Measurements from ENCODE around the gene CNNM1.

Gene CNNM1

GRCh38 chr10:99343262-99343661 lies 14.1 kb downstream of the CNNM1 start:
- no peak overlapping the region for H3K4me3 ChIP-seq (ENCODE audit: severe bottlenecking)
- peaks cover 2% of the 10 kb centered on the region for H3K4me1 ChIP-seq (ENCODE audit: insufficient read depth, poor library complexity, severe bottlenecking)
- H3K9me3 ChIP-seq (ENCODE audit: severe bottlenecking): no peaks in the 10 kb centered on the region
- H3K27me3 ChIP-seq (ENCODE audit: insufficient read depth, poor library complexity, severe bottlenecking): no peaks in the 10 kb centered on the region
- no peak for DNase-seq (ENCODE audit: low spot score)
- no peak for ATAC-seq (ENCODE audit: low read depth)
- TF ChIP-seq, protein P1, sequence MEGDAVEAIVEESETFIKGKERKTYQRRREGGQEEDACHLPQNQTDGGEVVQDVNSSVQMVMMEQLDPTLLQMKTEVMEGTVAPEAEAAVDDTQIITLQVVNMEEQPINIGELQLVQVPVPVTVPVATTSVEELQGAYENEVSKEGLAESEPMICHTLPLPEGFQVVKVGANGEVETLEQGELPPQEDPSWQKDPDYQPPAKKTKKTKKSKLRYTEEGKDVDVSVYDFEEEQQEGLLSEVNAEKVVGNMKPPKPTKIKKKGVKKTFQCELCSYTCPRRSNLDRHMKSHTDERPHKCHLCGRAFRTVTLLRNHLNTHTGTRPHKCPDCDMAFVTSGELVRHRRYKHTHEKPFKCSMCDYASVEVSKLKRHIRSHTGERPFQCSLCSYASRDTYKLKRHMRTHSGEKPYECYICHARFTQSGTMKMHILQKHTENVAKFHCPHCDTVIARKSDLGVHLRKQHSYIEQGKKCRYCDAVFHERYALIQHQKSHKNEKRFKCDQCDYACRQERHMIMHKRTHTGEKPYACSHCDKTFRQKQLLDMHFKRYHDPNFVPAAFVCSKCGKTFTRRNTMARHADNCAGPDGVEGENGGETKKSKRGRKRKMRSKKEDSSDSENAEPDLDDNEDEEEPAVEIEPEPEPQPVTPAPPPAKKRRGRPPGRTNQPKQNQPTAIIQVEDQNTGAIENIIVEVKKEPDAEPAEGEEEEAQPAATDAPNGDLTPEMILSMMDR (IDR thresholded peaks at IDR 0.05; ENCODE audit: poor library complexity, severe bottlenecking): no peak
- no peaks in the 10 kb centered on the region for H3K36me3 ChIP-seq (ENCODE audit: low read depth)
- no peak overlapping the region for H3K27ac ChIP-seq (ENCODE audit: poor library complexity, severe bottlenecking)

DNA sequence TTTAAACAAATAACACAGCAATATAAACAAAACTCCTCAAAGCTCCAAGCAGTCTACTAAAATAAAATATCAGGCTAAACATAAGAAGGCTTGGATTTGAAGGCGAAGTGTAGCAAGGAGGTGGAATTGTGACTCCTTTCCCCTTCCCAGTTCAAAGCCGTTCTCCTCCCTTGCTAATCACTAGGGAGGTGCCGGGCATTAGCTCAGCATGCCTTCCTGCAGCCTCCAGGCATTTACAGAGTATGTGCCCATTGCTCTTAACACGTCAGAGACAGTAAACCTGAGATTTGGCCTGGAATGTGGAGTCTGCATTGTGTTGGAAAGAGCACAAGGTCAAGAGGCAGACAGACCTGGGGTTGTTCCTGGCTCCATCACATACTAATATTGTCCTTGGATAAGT lies 15.6 kb downstream of the CNNM1 start:
- no peaks in the 10 kb centered on the region for H3K27me3 ChIP-seq (ENCODE audit: insufficient read depth, poor library complexity, severe bottlenecking)
- no peak overlapping the region for H3K4me3 ChIP-seq (ENCODE audit: severe bottlenecking)
- DNase-seq (ENCODE audit: low spot score) (no peak), ATAC-seq (ENCODE audit: low read depth) (no peak)
- no peak overlapping the region for H3K27ac ChIP-seq (ENCODE audit: poor library complexity, severe bottlenecking)
- no peaks in the 10 kb centered on the region for H3K36me3 ChIP-seq (ENCODE audit: low read depth)
- H3K4me1 ChIP-seq (ENCODE audit: insufficient read depth, poor library complexity, severe bottlenecking): no peaks in the 10 kb centered on the region
- no peaks in the 10 kb centered on the region for H3K9me3 ChIP-seq (ENCODE audit: severe bottlenecking)
- TF ChIP-seq, protein P1 (IDR thresholded peaks at IDR 0.05; ENCODE audit: poor library complexity, severe bottlenecking): no peak

DNA sequence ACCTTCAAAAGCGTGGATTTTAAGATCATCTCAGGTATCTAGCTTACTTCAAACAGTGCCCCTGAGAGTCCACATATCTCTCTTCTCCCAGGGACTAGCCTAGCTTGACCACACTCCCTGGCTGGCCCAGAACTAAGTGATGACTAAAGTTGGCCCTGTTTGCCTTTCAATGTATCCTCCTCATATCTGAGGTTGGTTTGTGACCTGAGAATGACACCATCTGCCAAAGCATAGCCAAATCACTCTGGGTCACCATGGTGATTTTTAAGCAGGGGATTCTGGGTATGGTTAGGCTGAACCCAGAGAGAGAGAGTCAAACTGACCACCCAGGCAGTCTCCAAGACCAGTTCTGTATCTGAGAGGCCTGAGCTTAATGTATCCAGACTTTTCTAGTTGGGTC lies 16.2 kb downstream of the CNNM1 start:
- TF ChIP-seq, protein P1 (IDR thresholded peaks at IDR 0.05; ENCODE audit: poor library complexity, severe bottlenecking): no peak
- H3K4me3 ChIP-seq (ENCODE audit: severe bottlenecking): no peak overlapping the region
- ATAC-seq (ENCODE audit: low read depth): no peak
- H3K36me3 ChIP-seq (ENCODE audit: low read depth): no peaks in the 10 kb centered on the region
- H3K4me1 ChIP-seq (ENCODE audit: insufficient read depth, poor library complexity, severe bottlenecking): no peaks in the 10 kb centered on the region
- no peaks in the 10 kb centered on the region for H3K9me3 ChIP-seq (ENCODE audit: severe bottlenecking)
- DNase-seq (ENCODE audit: low spot score): no peak
- no peaks in the 10 kb centered on the region for H3K27me3 ChIP-seq (ENCODE audit: insufficient read depth, poor library complexity, severe bottlenecking)
- H3K27ac ChIP-seq (ENCODE audit: poor library complexity, severe bottlenecking): no peak overlapping the region

- Histone ChIP-seq H3K36me3 (ENCODE audit: low read depth) (no peaks in the 10 kb centered on the region), H3K27ac (ENCODE audit: poor library complexity, severe bottlenecking) (no peak overlapping the region), H3K4me3 (ENCODE audit: severe bottlenecking) (no peak overlapping the region), H3K9me3 (ENCODE audit: severe bottlenecking) (no peaks in the 10 kb centered on the region), H3K4me1 (ENCODE audit: insufficient read depth, poor library complexity, severe bottlenecking) (no peaks in the 10 kb centered on the region), H3K27me3 (ENCODE audit: insufficient read depth, poor library complexity, severe bottlenecking) (no peaks in the 10 kb centered on the region)
- no peak for DNase-seq (ENCODE audit: low spot score)
- ATAC-seq (ENCODE audit: low read depth): peak; percentile 56; the same call in 2 of the 3 replicates
- TF ChIP-seq, protein P1 (IDR thresholded peaks at IDR 0.05; ENCODE audit: poor library complexity, severe bottlenecking): no peak
These were observed 17.1 kb downstream of the CNNM1 start for GRCh38 chr10:99346247-99346646.

- H3K9me3 ChIP-seq (ENCODE audit: severe bottlenecking): no peaks in the 10 kb centered on the region
- no peaks in the 10 kb centered on the region for H3K27me3 ChIP-seq (ENCODE audit: insufficient read depth, poor library complexity, severe bottlenecking)
- no peak overlapping the region for H3K27ac ChIP-seq (ENCODE audit: poor library complexity, severe bottlenecking)
- no peaks in the 10 kb centered on the region for H3K36me3 ChIP-seq (ENCODE audit: low read depth)
- no peak overlapping the region for H3K4me3 ChIP-seq (ENCODE audit: severe bottlenecking)
- ATAC-seq (ENCODE audit: low read depth) (no peak), DNase-seq (ENCODE audit: low spot score) (no peak)
- no peaks in the 10 kb centered on the region for H3K4me1 ChIP-seq (ENCODE audit: insufficient read depth, poor library complexity, severe bottlenecking)
- TF ChIP-seq, protein P1 (IDR thresholded peaks at IDR 0.05; ENCODE audit: poor library complexity, severe bottlenecking): no peak
These were observed 18.5 kb downstream of the CNNM1 start for GRCh38 chr10:99347672-99348071.
